Stimulated activated naive CD8-positive, alpha-beta T cell treated with anti-CD3 and anti-CD28 coated beads, Interleukin-15, amount 100 ng/mL, for 72 hours (primary cell): Measurements from ENCODE around the gene SLIT2.

Experiments used
- ATAC-seq: fragments of 150-1000 bp; cut with Tn5 transposase; 2 replicates; pipeline ENCODE4 v1.10.0; 2021; ENCODE audit warnings: mild to moderate bottlenecking, moderate library complexity
- DNase-seq, 2 donors: peaks; one replicate each; pipeline ENCODE4 v3.0.0; 2021 to 2022
- H3K27ac Mint-ChIP-seq, 2 donors: one replicate each; pipeline ENCODE4 v1.8.0; 2022; ENCODE audit warnings: mild to moderate bottlenecking in 2 of 2, mixed read lengths in 2 of 2, moderate library complexity in 2 of 2
- H3K27me3 Mint-ChIP-seq: one replicate; pipeline ENCODE4 v1.8.0; 2022; ENCODE audit warnings: mixed read lengths
- H3K4me1 Mint-ChIP-seq: one replicate; pipeline ENCODE4 v1.8.0; 2022; ENCODE audit warnings: mild to moderate bottlenecking, mixed read lengths
- H3K4me3 Mint-ChIP-seq, 2 donors: one replicate each; pipeline ENCODE4 v1.8.0; 2022; ENCODE audit warnings: mild to moderate bottlenecking in 2 of 2, mixed read lengths in 2 of 2, moderate library complexity in 1 of 2
- H3K9me3 Mint-ChIP-seq, 2 donors: one replicate each; pipeline ENCODE4 v1.8.0; 2022; ENCODE audit warnings: mixed read lengths in 2 of 2

The SLIT2 gene

GRCh38 chr4:20281453-20281852 lies 29.7 kb downstream of the SLIT2 start:
- H3K4me3 Mint-ChIP-seq = no peak overlapping the region
- no peak for DNase-seq
- no peak for ATAC-seq
- no peaks in the 10 kb centered on the region for H3K9me3 Mint-ChIP-seq
- no peaks in the 10 kb centered on the region for H3K4me1 Mint-ChIP-seq
- H3K27me3 Mint-ChIP-seq = no peaks in the 10 kb centered on the region
- no peak overlapping the region for H3K27ac Mint-ChIP-seq

DNA sequence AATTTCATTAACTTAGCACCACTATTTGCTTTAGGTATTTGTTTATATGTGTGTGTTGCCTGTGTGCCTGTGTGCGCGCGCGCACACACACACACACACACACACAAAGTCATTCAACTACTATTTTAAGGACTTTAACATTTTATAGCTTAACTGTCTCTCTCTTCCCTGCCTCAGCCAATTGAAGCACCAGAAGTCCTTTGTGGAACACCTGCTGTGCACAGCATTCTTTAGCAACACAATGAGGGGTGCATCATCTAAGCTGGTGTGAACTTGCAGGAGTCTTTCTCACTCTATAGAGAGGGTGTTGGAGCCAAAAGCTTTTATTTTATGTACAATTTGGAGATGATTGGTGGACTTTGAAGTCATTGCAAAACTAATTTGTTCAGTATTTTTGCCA lies 31.3 kb downstream of the SLIT2 start:
- H3K9me3 Mint-ChIP-seq = peaks cover 5 to 6% of the 10 kb centered on the region in 2 donors
- no peak for DNase-seq
- no peaks in the 10 kb centered on the region for H3K27me3 Mint-ChIP-seq
- H3K4me1 Mint-ChIP-seq = no peaks in the 10 kb centered on the region
- no peak for ATAC-seq
- H3K4me3 Mint-ChIP-seq = no peak overlapping the region
- no peak overlapping the region for H3K27ac Mint-ChIP-seq

GRCh38 chr4:20284990-20285389 lies 33.3 kb downstream of the SLIT2 start:
- ATAC-seq (no peak), DNase-seq (no peak)
- Mint-ChIP-seq H3K4me1 (no peaks in the 10 kb centered on the region), H3K27ac (no peak overlapping the region), H3K4me3 (no peak overlapping the region), H3K9me3 (peaks cover 5 to 6% of the 10 kb centered on the region in 2 donors), H3K27me3 (no peaks in the 10 kb centered on the region)

DNA sequence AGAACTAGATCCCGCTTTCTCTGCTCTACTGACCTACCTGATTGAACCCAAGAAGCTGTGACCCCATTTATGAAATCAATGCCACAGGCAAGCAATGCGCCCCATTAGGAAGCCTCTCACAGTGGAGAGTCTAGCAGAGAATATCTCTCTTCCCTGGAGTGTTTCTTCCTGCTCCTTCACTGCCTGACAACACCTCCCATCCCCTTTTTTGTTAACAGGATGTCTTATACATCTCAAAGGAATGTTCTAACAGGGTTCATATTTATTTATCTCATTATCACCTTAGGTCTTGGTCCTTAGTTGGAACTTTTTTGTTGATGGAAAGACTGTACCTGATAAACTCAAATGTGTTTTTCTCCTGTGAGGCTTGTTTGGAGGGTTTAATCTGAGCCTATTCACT lies 35.5 kb downstream of the SLIT2 start:
- ATAC-seq (no peak), DNase-seq (no peak)
- Mint-ChIP-seq H3K9me3 (peaks cover 5 to 6% of the 10 kb centered on the region in 2 donors), H3K27ac (no peak overlapping the region), H3K4me1 (no peaks in the 10 kb centered on the region), H3K4me3 (no peak overlapping the region), H3K27me3 (no peaks in the 10 kb centered on the region)

DNA sequence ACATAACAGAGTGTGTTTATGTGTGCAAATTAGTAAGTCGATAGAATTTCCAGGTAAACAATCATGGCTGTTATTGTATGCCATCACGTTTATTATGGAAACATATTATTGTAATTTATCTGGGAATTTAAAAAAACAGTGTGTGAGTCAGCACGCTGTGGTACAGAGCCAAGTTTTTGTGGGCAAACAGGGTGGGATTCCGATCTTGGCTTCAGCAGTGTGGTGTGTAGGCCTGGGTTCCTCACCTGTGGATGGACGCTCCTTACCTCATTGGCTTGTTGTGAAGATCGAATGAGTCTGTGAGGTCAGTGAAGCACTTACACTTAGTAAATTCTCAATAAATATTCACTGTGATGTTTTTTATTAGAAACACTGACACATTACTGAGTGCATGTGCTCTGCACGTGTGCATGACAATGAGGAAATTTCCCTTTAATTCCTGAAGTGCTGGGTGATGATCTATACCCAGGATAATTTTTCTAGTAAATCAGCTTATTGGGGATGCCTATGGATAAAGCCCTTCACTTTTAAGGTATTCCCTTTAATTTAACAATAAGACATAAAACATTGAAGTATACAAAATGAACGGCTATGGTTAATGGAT lies 36.4 kb downstream of the SLIT2 start:
- no peak for DNase-seq
- no peaks in the 10 kb centered on the region for H3K4me1 Mint-ChIP-seq
- H3K27me3 Mint-ChIP-seq = no peaks in the 10 kb centered on the region
- ATAC-seq = no peak
- H3K9me3 Mint-ChIP-seq = peaks cover 6 to 10% of the 10 kb centered on the region in 2 donors
- H3K4me3 Mint-ChIP-seq = no peak overlapping the region
- H3K27ac Mint-ChIP-seq = no peak overlapping the region

GRCh38 chr4:20288846-20289512 lies 37.3 kb downstream of the SLIT2 start:
- no peaks in the 10 kb centered on the region for H3K4me1 Mint-ChIP-seq
- peaks cover 6 to 12% of the 10 kb centered on the region in 2 donors for H3K9me3 Mint-ChIP-seq
- ATAC-seq = no peak
- no peak for DNase-seq
- no peak overlapping the region for H3K27ac Mint-ChIP-seq
- H3K27me3 Mint-ChIP-seq = no peaks in the 10 kb centered on the region
- H3K4me3 Mint-ChIP-seq = no peak overlapping the region

- no peak for ATAC-seq
- DNase-seq = no peak
- Mint-ChIP-seq H3K27me3 (no peaks in the 10 kb centered on the region), H3K4me1 (no peaks in the 10 kb centered on the region), H3K9me3 (peaks cover 6 to 12% of the 10 kb centered on the region in 2 donors), H3K27ac (no peak overlapping the region), H3K4me3 (no peak overlapping the region)
Measured at GRCh38 chr4:20289782-20290181, 38.1 kb downstream of the SLIT2 start.

DNA sequence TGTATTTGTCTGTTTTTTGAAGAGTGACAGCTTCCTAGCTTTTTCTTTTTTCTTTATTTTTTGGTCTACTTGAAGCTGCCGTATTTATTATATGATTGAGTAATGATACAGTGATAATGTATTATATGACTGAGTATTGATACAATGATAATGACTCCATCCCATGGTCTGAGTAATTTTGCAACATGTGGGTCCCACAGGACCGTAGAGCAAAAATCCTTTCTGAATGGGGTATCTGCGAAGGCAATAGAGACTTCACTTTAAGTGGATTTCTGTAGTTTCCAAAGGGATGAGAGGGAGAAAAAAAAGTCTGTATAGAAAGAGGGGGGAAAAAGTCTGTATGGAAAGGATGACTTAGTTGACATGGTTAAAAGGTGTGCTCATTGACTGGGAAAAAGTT lies 41.0 kb downstream of the SLIT2 start:
- DNase-seq (no peak), ATAC-seq (no peak)
- Mint-ChIP-seq H3K27me3 (no peaks in the 10 kb centered on the region), H3K9me3 (peaks cover 0 to 8% of the 10 kb centered on the region in 2 donors), H3K4me1 (no peaks in the 10 kb centered on the region), H3K27ac (peak overlapping the region in 1 of 2 donors; percentile 72), H3K4me3 (no peak overlapping the region)

DNA sequence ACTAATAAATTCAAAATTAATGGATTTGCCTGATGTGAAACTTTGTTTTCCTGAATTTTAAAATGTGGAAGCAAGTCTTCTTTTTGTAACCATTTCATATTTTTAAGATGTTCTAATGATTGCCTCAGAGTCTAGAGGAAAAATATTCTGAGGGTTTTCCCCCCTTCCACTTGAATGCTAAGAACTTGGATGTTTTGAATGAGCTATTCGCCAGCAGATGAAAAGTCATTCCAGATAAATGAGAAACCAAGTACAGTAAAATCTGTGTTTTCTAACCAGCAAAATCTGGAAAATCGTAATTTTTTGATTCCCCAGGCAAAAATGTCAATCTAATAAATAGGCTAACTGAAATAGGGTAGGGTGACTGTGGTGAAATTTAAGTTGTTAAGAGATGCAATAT lies 45.6 kb downstream of the SLIT2 start:
- H3K27ac Mint-ChIP-seq = no peak overlapping the region
- H3K27me3 Mint-ChIP-seq = no peaks in the 10 kb centered on the region
- H3K4me1 Mint-ChIP-seq = no peaks in the 10 kb centered on the region
- DNase-seq = no peak
- no peak overlapping the region for H3K4me3 Mint-ChIP-seq
- peaks cover 3 to 10% of the 10 kb centered on the region in 2 donors for H3K9me3 Mint-ChIP-seq
- no peak for ATAC-seq

DNA sequence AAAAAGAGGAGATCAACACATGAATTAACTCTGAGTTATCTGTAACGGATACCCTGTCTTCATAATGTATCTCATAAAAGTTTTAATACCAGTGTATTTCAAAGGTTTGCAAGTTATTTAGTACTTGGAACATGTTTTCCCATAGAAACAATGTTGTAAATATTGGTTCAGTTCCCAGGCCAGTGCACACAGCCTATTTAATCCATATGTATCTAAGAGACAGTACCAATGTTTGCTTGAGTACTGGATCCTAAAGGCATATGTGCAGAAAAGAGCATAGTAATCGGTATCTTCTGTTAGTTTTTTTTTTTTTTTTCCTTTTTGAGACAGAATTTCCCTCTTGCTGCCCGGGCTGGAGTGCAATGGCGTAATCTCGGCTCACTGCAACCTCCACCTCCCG lies 46.1 kb downstream of the SLIT2 start:
- H3K9me3 Mint-ChIP-seq = peaks cover 7 to 11% of the 10 kb centered on the region in 2 donors
- DNase-seq (no peak), ATAC-seq (no peak)
- H3K27me3 Mint-ChIP-seq = no peaks in the 10 kb centered on the region
- H3K4me1 Mint-ChIP-seq = no peaks in the 10 kb centered on the region
- H3K27ac Mint-ChIP-seq = no peak overlapping the region
- no peak overlapping the region for H3K4me3 Mint-ChIP-seq

- Mint-ChIP-seq H3K4me1 (no peaks in the 10 kb centered on the region), H3K27me3 (no peaks in the 10 kb centered on the region), H3K9me3 (peaks cover 6 to 7% of the 10 kb centered on the region in 2 donors), H3K4me3 (no peak overlapping the region), H3K27ac (no peak overlapping the region)
- no peak for ATAC-seq
- no peak for DNase-seq
Measured at GRCh38 chr4:20298455-20298854, 46.8 kb downstream of the SLIT2 start.

DNA sequence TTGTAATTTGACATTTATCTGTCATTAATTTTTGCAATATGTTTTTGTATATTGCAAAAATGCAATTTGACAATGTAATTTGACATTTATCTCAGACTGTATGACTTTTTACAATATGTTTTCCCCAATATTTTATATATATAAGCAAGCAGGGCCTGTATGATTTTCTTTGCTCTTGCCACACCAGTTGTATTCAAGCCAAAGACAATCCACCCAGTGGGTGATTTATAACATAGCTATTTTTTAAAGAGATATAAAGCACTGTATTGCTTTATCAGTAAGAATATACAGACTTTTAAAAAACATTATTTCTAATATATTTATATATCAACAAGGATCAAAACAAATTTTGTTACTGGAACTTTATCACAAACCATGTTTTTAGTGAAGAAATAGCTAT lies 47.3 kb downstream of the SLIT2 start:
- Mint-ChIP-seq H3K9me3 (peaks cover 6 to 7% of the 10 kb centered on the region in 2 donors), H3K4me3 (no peak overlapping the region), H3K27me3 (no peaks in the 10 kb centered on the region), H3K4me1 (no peaks in the 10 kb centered on the region), H3K27ac (no peak overlapping the region)
- no peak for ATAC-seq
- DNase-seq = no peak

DNA sequence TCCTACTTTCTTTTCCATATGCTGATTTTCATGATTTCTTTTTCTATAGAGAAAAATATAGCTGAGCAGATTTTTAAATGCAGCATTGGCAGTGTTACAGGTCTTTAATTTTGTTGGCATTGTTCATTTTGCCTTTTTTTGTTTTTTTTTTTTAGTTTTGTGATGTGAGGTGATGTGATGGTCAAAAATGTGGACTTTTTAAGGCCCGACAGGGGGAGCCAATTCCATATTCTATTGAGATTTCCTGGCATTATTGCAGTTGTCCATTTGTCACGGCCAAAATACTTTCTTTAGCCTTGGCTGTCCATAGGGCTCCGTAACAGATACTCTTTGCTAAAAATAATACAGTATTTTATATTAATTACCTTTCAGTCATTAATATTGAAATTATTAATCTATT lies 47.8 kb downstream of the SLIT2 start:
- no peak overlapping the region for H3K27ac Mint-ChIP-seq
- peaks cover 6 to 7% of the 10 kb centered on the region in 2 donors for H3K9me3 Mint-ChIP-seq
- no peak for ATAC-seq
- no peaks in the 10 kb centered on the region for H3K4me1 Mint-ChIP-seq
- H3K27me3 Mint-ChIP-seq = no peaks in the 10 kb centered on the region
- no peak overlapping the region for H3K4me3 Mint-ChIP-seq
- DNase-seq = no peak

- DNase-seq = no peak
- Mint-ChIP-seq H3K27me3 (no peaks in the 10 kb centered on the region), H3K9me3 (peaks cover 6 to 7% of the 10 kb centered on the region in 2 donors), H3K27ac (no peak overlapping the region), H3K4me3 (no peak overlapping the region), H3K4me1 (no peaks in the 10 kb centered on the region)
- no peak for ATAC-seq
Measured at GRCh38 chr4:20301161-20301560, 49.5 kb downstream of the SLIT2 start.
